Measurements from ENCODE around the gene EML4. TPM values are rescaled to one million over a fixed set of nuclear protein-coding genes. Genes with fewer than 3 reads are reported as not detected.
"Not testable (repeated sequence)": the region's sequence is repeated elsewhere in the genome, so short reads cannot be mapped to it uniquely, and the experiment has no call there.

EML4 gene
- total RNA-seq, 1 experiment from 2014 or later, result 48.9 TPM

- no peak for DNase-seq (ENCODE audit: low read depth)
These were observed 164.4 kb downstream of the EML4 start for GRCh38 chr2:42333579-42333978.

GRCh38 chr2:42334220-42334619, 165.1 kb downstream of the EML4 start:
- DNase-seq (ENCODE audit: low read depth), result no peak

DNA sequence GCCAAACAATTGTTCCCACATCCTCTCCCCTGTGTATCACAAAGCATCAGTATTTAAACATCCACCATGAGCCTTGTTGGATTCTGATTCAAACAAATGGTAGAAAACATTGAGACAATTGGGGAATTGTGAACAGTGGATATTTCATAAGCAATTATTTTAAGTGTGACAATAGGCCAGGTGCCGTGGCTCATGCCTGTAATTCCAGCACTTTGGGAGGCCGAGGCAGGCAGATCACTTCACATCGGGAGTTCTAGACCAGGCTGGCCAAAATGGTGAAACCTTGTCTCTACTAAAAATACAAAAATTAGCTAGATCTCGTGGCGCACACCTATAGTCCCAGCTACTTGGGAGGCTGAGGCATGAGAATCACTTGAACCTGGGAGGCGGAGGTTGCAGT, 165.7 kb downstream of the EML4 start:
- DNase-seq (ENCODE audit: low read depth), result not testable (repeated sequence)

GRCh38 chr2:42335514-42336104, 166.5 kb downstream of the EML4 start:
- no peak for DNase-seq (ENCODE audit: low read depth)

GRCh38 chr2:42336361-42336965, 167.3 kb downstream of the EML4 start:
- no peak for DNase-seq (ENCODE audit: low read depth)

DNA sequence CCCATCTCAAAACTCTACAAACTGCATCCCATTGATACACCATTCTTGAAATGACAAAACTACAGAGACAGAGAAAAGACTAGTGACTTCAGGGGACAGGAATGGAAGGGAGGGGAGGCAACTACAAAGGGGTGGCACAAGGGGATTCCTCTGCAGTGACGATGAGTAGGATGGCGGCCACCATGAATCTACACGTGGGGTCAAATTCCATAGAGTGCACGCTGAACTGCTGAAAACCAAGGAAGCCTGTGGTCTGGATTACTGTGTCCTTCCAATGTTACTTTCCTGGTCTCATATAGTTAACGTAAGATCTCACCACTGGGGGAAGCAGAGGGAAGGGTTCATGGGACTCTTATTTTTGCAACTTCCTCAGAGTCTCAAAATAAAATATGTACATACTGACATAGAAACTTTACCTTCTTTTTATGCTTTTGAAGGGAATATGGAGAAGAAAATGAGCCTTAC, 168.2 kb downstream of the EML4 start:
- no peak for DNase-seq (ENCODE audit: low read depth)

DNA sequence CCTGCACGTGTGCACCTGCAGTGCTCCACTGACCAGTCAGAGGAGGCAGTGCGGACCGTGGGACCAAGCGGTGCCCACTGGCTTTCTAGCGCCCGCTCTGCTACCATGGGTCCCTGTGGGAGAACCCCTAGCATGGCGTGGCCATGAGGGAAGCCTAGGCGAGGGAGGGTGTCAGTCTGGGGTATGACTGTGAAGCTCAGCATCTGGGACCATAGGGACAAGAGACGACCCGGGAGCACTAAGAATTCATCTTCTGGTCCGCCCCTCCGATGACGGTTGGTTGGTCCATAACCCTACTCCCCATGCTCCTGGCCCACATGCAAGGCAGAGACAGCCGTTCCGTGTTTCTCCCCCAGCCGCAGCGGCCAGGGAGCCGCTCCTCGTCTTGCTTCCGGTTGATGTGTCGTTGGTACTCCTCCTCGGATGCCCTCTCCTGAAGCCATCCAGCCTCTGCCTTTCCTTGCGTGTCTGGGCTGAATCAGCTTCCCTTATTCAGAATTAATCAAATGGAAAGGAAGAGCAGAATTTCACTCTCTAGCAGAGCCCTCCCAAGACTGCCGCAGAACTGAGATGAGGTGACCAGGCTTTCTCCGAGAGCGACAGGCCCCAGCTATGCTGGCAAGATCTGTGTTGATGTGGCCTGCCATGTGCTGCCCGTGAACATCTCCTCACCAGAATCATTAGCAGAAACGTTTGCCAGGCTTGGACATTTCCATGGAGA, 168.9 kb downstream of the EML4 start:
- no peak for DNase-seq (ENCODE audit: low read depth)

DNA sequence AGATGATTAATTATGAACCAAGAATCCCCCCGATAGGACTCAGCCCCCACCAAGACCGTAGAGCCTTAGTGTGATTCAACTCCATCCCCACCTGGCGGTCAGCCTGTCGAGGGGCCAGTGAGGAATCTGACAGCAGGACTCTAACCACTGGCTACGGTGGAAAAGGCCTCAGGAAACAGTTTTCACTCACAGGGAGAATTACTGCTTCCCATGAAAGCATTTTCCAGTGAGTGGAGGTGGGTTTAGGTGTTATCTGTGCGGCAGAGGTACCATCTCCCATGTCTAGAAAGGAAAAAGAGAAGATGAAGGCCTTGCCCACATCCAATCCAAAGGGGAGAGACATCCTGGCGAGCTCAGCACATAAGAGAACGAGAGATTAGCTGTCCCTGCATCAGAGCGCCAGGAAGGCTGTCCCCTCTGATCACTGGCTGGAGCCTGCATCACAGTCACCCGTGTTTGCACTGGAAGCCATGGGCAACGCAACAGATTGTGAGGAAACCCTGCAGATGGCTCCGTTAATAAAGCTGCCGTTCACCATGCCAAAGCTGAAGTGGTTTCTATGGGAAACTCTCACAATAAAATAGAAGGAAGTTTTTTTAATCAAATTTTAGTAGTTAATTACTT, 169.5 kb downstream of the EML4 start:
- DNase-seq (ENCODE audit: low read depth), result no peak

DNA sequence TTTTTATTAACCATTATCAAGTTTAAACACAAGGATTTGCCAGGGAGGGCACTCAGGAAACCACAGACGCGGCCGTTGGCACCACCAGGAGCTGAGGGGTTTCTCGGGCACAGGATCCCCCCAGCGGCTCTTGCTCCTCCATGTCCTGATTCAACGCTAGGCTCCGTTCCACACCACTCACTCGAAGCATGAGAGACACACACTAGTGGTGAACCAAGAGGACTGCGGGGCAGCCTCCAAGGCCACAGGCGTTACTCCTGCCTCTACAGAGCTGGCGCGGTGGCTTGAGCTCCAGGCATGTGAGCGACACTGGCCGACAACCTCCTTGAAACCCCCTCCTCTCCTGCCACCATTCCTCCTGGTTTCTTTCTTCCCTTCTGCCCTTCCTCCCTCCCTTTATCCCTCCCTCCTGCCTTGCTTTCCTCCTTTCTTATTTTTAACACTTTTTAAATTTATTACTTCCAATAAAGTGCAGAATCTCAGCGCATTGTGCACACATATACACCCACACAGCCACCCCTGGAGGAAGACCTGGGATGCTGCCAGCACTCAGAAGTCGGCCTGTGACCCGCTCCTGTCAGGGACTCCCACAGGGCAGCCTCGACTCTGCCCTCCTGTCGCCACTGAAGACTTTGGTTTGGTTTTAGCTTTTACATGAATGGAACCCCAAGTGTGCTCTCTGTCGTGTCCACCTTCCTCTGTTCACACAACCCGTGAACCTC, 170.2 kb downstream of the EML4 start:
- DNase-seq (ENCODE audit: low read depth), result no peak

DNA sequence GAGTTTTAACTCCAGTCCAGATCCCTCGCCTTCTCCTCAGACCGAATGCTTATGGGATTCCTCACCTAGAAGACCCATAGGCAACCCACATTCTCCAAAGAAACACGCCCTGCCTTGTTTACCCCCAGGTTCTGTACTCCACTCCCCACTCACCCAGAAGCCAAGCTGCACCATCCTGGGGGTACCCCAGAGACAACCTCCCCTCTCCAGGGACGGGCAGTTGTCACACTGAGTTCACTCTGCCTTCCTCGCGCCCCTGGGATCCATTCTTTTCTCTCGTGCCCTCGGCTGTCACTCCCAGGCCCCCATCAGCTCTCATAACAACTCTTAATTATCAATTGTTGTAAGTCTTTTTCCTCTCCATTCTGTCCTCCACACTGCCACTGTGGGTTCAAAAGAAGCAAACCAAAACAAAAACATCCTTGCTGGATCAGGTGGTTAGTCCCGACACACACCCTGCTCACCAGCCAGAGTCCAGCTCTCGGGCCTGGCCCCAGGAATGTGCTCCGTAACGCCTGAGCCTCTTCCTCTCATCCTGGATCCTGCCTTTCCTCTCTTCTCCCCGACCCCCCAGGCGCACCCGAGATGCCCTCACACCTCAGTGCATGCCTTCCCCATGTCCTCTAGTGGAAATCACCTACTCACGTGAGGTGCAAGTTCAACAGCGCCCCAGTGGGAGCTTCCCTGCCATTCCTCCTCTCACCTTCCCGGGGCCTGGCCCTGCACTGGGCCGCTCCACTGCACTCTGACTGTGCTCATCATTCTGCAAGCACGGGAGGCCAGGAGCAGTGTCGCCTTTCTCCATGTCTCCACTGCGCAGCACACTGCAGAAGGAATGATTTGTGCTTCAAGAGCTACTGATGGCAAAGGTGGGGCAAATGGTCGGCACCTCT, 171.1 kb downstream of the EML4 start:
- no peak for DNase-seq (ENCODE audit: low read depth)

DNA sequence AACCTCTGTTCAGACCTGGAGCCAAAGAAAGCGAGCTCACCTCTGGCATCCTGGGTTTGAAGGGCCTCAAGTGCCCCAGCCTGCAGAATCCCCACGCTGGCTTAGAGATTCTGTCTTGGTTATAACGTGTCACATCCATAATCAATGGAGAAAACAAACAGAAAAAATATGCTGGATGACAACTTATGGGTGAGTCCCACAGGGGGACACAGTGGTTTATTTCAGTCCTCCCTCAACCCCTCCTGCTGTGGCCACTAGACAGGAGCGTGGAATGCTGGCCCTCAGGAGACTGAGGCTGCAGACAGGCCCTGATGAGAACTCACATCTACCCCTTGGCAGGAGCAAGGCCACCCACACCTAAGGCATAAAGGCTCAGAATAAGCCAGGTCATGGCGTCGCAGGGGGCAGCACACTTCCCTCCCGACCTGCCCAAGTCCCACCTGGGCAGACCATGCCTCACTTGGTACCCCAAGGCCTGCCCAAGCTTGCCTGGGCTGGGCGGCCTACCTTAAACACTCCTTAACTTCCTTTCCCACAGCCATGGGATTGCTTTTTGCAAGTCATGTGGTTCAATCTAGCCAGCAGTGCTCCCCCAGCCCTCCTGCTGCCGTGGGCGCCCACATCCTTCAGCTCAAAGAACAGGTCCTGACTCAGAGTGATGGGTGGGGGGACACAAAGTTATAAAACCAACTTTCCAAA, 171.9 kb downstream of the EML4 start:
- DNase-seq (ENCODE audit: low read depth), result no peak

- peak; percentile 94 for DNase-seq (ENCODE audit: low read depth)
These were observed 173.1 kb downstream of the EML4 start for GRCh38 chr2:42342061-42342794.

DNA sequence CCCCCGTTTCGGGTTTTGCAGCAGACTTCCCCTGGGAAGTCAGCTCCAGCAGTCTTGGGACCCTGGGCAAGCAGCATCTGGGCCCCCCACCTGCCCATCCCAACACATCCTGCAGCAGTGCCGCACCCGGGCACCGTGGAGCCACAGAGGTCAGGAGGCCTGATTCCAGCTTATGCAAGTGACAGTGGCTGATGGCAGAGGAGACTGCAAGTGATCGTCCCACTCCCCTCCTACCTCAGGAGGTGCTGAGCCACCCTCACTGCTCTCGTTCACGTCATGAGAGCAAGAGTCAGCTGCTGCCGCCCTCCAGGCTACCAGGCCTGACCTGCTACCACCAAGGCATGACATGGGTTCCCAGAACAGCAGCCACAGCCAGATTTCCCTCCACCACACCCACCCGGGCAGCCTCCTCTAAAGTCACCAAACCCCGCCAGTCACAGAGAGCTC, 173.7 kb downstream of the EML4 start:
- DNase-seq (ENCODE audit: low read depth), result no peak

- DNase-seq (ENCODE audit: low read depth), result peak; percentile 84
These were observed 176.8 kb downstream of the EML4 start for GRCh38 chr2:42345986-42346385.

GRCh38 chr2:42346856-42347255, 177.7 kb downstream of the EML4 start:
- not testable (repeated sequence) for DNase-seq (ENCODE audit: low read depth)

DNA sequence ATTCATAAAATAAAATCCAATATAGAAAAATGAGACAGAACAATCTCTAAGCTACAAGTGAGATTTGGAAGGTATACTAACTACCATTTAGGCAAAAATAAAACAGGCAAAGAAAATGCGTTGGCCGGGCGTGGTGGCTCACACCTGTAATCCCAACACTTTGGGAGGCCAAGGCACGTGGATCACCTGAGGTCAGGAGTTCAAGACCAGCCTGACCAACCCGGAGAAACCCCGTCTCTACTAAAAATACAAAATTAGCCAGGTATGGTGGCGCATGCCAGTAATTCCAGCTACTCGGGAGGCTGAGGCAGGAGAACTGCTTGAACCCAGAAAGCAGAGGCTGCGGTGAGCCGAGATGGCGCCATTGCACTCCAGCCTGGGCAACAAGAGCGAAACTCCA, 178.4 kb downstream of the EML4 start:
- not testable (repeated sequence) for DNase-seq (ENCODE audit: low read depth)

DNA sequence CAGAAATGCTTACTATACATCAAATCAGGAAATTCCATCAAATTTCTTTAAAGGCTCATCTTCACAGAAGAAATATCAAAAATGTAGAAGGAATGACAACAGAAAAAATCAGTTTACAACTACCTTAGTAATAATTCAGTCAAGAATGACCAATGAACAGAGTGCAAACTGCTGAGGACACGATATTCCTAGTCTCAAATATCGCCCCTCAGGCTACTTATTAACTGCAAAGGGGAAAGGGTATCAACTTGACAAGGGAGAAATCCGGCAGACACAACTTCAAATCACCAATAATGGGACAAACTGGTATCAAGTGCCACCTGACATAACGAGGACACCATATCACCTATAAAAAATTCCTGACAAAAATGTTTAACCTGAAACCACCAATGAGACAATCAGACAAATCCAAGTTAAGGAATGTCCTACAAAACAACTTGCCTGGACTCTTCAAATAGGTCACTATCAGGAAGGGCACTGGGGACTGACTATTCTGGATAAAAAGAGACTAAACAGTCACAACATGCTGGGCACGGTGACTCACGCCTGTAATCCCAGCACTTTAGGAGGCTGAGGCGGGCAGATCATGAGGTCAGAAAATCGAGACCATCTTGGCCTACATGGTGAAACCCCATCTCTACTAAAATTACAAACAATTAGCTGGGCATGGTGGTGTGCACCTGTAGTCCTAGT, 179.1 kb downstream of the EML4 start:
- no peak for DNase-seq (ENCODE audit: low read depth)

GRCh38 chr2:42350434-42351063, 181.4 kb downstream of the EML4 start:
- DNase-seq (ENCODE audit: low read depth), result no peak
